GM23338 (cell line): ENCODE measurements around the gene TMEM270. TPM values are rescaled to one million over a fixed set of nuclear protein-coding genes. Genes with fewer than 3 reads are reported as not detected.

Experiments
- ATAC-seq: fragments of 200-7000 bp; cut with Tn5 transposase; 3 replicates; pipeline ENCODE4 v1.9.1; 2020
- DNase-seq: peaks from one replicate; pipeline ENCODE4 v3.0.0-alpha.2; 2015; ENCODE audit warnings: low spot score
- H2AFZ ChIP-seq: fragments of 200-600 bp; sonication (generic); 2 replicates; pipeline ENCODE4 v1.8.0; 2016; ENCODE audit warnings: antibody characterized with exemption, mild to moderate bottlenecking, moderate library complexity
- H3F3A ChIP-seq: fragments of 200-600 bp; sonication (generic); replicated peaks from 2 replicates; pipeline ENCODE4 v1.8.0; 2017; ENCODE audit warnings: antibody characterized with exemption, mixed run types, low read depth
- H3K27ac ChIP-seq: fragments of 200-600 bp; sonication (generic); 2 replicates; pipeline ENCODE4 v1.6.1; 2016; ENCODE audit warnings: low read depth
- H3K27me3 ChIP-seq: fragments of 200-600 bp; sonication (generic); 2 replicates; pipeline ENCODE4 v1.8.0; 2016; ENCODE audit warnings: mild to moderate bottlenecking, mixed run types, moderate library complexity; ENCODE audit not compliant: insufficient read depth
- H3K36me3 ChIP-seq: fragments of 200-600 bp; sonication (generic); 2 replicates; pipeline ENCODE4 v1.8.0; 2016; ENCODE audit warnings: mild to moderate bottlenecking; ENCODE audit not compliant: insufficient read depth
- H3K4me1 ChIP-seq: fragments of 200-600 bp; sonication (generic); 2 replicates; pipeline ENCODE4 v1.8.0; 2016; ENCODE audit warnings: mild to moderate bottlenecking, moderate library complexity; ENCODE audit not compliant: insufficient read depth
- H3K4me2 ChIP-seq: fragments of 200-600 bp; sonication (generic); 2 replicates; pipeline ENCODE4 v1.7.1; 2017; ENCODE audit warnings: mixed run types
- H3K4me3 ChIP-seq: fragments of 200-600 bp; sonication (generic); 2 replicates; pipeline ENCODE4 v1.6.1; 2016; ENCODE audit warnings: mixed run types
- H3K79me2 ChIP-seq: fragments of 200-600 bp; sonication (generic); replicated peaks from 2 replicates; pipeline ENCODE4 v1.8.0; 2017; ENCODE audit warnings: mild to moderate bottlenecking; ENCODE audit not compliant: insufficient read depth
- H3K9me2 ChIP-seq: fragments of 200-600 bp; sonication (generic); 2 replicates; pipeline ENCODE4 v1.8.0; 2017; ENCODE audit not compliant: insufficient read depth
- H4K20me1 ChIP-seq: fragments of 200-600 bp; sonication (generic); replicated peaks from 2 replicates; pipeline ENCODE4 v1.8.0; 2017; ENCODE audit warnings: mild to moderate bottlenecking; ENCODE audit not compliant: insufficient read depth
- H3K27ac Mint-ChIP-seq: 2 replicates; pipeline ENCODE4 v1.8.0; 2020; ENCODE audit warnings: inconsistent platforms, mild to moderate bottlenecking, moderate library complexity, mixed read lengths
- H3K27me3 Mint-ChIP-seq: 3 replicates; pipeline ENCODE4 v1.8.0; 2022; ENCODE audit warnings: low read depth, mild to moderate bottlenecking, moderate library complexity, mixed read lengths, inconsistent platforms; ENCODE audit not compliant: insufficient read depth, poor library complexity
- H3K36me3 Mint-ChIP-seq: 3 replicates; pipeline ENCODE4 v1.8.0; 2021; ENCODE audit warnings: low read depth, mild to moderate bottlenecking, inconsistent platforms, moderate library complexity, mixed read lengths
- H3K4me1 Mint-ChIP-seq: 3 replicates; pipeline ENCODE4 v1.8.0; 2020; ENCODE audit warnings: mild to moderate bottlenecking, inconsistent platforms, mixed read lengths
- H3K4me3 Mint-ChIP-seq: 3 replicates; pipeline ENCODE4 v1.8.0; 2021; ENCODE audit warnings: moderate library complexity, mild to moderate bottlenecking, inconsistent platforms, mixed read lengths
- H3K9me3 Mint-ChIP-seq: 3 replicates; pipeline ENCODE4 v1.8.0; 2020; ENCODE audit warnings: moderate library complexity, mild to moderate bottlenecking, inconsistent platforms, mixed read lengths
- CREB1 ChIP-seq: fragments of 250-450 bp; sonication (Bioruptor Pico); IDR thresholded peaks from 2 replicates; pipeline ENCODE4 v1.5.0; 2020; ENCODE audit warnings: low read depth, mild to moderate bottlenecking, moderate library complexity
- EZH2 ChIP-seq: fragments of 200-600 bp; sonication (generic); IDR thresholded peaks from one replicate; pipeline ENCODE4 v1.8.0; 2017; ENCODE audit warnings: antibody characterized with exemption, mild to moderate bottlenecking, low read depth; ENCODE audit not compliant: unreplicated experiment
- EZH2phosphoT487 ChIP-seq: fragments of 200-600 bp; sonication (generic); IDR thresholded peaks from one replicate; pipeline ENCODE4 v1.8.1; 2018; ENCODE audit warnings: antibody characterized with exemption; ENCODE audit not compliant: unreplicated experiment
- JUNB ChIP-seq: IDR thresholded peaks from one replicate; pipeline ENCODE4 v1.6.1; 2016; ENCODE audit warnings: antibody characterized with exemption; ENCODE audit not compliant: unreplicated experiment
- NANOG ChIP-seq: IDR thresholded peaks from 2 replicates; pipeline ENCODE4 v1.6.1; 2016; ENCODE audit warnings: antibody characterized with exemption, borderline replicate concordance
- ZNF114 ChIP-seq: fragments of 250-450 bp; sonication (Bioruptor Pico); IDR thresholded peaks from 2 replicates; pipeline ENCODE4 v1.5.0; 2020; ENCODE audit warnings: mild to moderate bottlenecking, moderate library complexity
- ZNF331 ChIP-seq: fragments of 250-450 bp; sonication (Bioruptor Pico); IDR thresholded peaks from 2 replicates; pipeline ENCODE4 v1.5.0; 2020; ENCODE audit warnings: low read depth, mild to moderate bottlenecking, moderate library complexity
- polyA plus RNA-seq: library from polyadenylated mRNA; unstranded; fragments of >200 nt; fragmentation: Nextera tagmentation; extraction: Ambion mirVana; gene quantifications from 2 replicates; pipeline ENCODE4 v1.2.1, GENCODE V29; 2016
- total RNA-seq: library from RNA; depleted of rRNA; stranded (reverse); fragments of >200 nt; shearing (Covaris generic); gene quantifications from 2 replicates; pipeline ENCODE4 v1.2.3, GENCODE V29; 2014
- TF ChIP-seq, protein P1 (sequence below): IDR thresholded peaks from 2 replicates; pipeline ENCODE4 v1.6.1; 2016; ENCODE audit warnings: antibody characterized with exemption
- TF ChIP-seq, protein P2 (sequence below): IDR thresholded peaks from one replicate; pipeline ENCODE4 v1.6.1; 2018; ENCODE audit warnings: antibody characterized with exemption; ENCODE audit not compliant: unreplicated experiment
- TF ChIP-seq, protein P3 (sequence below): fragments of 250-450 bp; sonication (Bioruptor Pico); IDR thresholded peaks from 2 replicates; pipeline ENCODE4 v1.5.0; 2020; ENCODE audit warnings: mild to moderate bottlenecking, moderate library complexity

Gene TMEM270
- total and polyA plus RNA-seq, 2 experiments from 2014 or later: not detected

DNA sequence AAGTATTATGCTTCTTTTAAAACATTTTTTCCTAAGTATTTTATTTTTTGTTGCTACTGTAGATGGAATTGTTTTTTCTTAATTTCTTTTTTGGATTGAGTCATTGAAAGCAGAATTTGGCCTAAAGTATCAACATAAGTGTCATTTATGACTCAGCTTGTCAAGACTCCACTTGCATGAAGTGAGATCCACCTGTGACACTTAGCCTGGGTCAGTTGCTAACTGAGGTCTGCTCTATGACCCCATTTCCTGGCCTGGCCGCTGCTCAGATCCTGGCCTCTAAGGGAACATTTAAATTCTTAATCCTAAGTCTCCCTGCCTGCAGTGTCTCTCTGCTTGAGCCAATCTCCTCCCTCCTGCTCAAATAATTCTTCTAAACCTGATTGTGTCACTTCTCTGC lies 35.5 kb downstream of the TMEM270 start (continued):
- TF ChIP-seq, protein P1, sequence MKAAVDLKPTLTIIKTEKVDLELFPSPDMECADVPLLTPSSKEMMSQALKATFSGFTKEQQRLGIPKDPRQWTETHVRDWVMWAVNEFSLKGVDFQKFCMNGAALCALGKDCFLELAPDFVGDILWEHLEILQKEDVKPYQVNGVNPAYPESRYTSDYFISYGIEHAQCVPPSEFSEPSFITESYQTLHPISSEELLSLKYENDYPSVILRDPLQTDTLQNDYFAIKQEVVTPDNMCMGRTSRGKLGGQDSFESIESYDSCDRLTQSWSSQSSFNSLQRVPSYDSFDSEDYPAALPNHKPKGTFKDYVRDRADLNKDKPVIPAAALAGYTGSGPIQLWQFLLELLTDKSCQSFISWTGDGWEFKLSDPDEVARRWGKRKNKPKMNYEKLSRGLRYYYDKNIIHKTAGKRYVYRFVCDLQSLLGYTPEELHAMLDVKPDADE: no peak
- TF ChIP-seq ZNF331 (CRISPR knock-in tag) (no peak), ZNF114 (no peak)

DNA sequence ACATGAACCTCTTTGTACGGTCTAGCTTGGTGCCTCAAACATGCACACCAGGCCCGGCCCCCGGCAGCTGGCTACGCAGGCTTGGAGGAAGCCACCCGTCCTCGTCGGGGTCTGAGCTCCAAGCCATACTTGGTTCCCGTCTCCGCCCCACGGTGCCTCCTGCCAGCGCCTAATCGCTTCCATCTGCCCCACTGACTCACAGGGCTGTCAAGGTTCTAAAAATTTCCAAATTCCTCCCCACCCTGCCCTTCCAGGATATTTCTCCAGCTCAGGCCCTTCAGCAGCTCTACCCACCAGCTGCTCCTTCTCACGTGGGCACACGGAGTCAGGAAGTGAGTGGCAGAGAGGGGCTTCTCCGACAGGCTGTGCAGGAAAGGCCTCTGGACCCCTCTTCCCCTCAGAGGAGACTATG lies 38.8 kb downstream of the TMEM270 start:
- Histone ChIP-seq H3F3A (no peaks in the 10 kb centered on the region), H3K4me2 (no peak overlapping the region), H3K9me2 (no peaks in the 10 kb centered on the region), H3K36me3 (no peaks in the 10 kb centered on the region), H4K20me1 (no peaks in the 10 kb centered on the region), H3K27ac (no peak overlapping the region), H3K79me2 (no peaks in the 10 kb centered on the region), H3K27me3 (no peaks in the 10 kb centered on the region), H3K4me3 (no peak overlapping the region), H2AFZ (no peak overlapping the region), H3K4me1 (peaks cover 11% of the 10 kb centered on the region; the same call in 1 of the 2 replicates)
- TF ChIP-seq, protein P1: no peak
- TF ChIP-seq CREB1 (no peak), JUNB (no peak), EZH2 (no peak), EZH2phosphoT487 (no peak), ZNF331 (CRISPR knock-in tag) (no peak), NANOG (no peak)
- TF ChIP-seq, protein P2, sequence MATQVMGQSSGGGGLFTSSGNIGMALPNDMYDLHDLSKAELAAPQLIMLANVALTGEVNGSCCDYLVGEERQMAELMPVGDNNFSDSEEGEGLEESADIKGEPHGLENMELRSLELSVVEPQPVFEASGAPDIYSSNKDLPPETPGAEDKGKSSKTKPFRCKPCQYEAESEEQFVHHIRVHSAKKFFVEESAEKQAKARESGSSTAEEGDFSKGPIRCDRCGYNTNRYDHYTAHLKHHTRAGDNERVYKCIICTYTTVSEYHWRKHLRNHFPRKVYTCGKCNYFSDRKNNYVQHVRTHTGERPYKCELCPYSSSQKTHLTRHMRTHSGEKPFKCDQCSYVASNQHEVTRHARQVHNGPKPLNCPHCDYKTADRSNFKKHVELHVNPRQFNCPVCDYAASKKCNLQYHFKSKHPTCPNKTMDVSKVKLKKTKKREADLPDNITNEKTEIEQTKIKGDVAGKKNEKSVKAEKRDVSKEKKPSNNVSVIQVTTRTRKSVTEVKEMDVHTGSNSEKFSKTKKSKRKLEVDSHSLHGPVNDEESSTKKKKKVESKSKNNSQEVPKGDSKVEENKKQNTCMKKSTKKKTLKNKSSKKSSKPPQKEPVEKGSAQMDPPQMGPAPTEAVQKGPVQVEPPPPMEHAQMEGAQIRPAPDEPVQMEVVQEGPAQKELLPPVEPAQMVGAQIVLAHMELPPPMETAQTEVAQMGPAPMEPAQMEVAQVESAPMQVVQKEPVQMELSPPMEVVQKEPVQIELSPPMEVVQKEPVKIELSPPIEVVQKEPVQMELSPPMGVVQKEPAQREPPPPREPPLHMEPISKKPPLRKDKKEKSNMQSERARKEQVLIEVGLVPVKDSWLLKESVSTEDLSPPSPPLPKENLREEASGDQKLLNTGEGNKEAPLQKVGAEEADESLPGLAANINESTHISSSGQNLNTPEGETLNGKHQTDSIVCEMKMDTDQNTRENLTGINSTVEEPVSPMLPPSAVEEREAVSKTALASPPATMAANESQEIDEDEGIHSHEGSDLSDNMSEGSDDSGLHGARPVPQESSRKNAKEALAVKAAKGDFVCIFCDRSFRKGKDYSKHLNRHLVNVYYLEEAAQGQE: no peak
- TF ChIP-seq, protein P3, sequence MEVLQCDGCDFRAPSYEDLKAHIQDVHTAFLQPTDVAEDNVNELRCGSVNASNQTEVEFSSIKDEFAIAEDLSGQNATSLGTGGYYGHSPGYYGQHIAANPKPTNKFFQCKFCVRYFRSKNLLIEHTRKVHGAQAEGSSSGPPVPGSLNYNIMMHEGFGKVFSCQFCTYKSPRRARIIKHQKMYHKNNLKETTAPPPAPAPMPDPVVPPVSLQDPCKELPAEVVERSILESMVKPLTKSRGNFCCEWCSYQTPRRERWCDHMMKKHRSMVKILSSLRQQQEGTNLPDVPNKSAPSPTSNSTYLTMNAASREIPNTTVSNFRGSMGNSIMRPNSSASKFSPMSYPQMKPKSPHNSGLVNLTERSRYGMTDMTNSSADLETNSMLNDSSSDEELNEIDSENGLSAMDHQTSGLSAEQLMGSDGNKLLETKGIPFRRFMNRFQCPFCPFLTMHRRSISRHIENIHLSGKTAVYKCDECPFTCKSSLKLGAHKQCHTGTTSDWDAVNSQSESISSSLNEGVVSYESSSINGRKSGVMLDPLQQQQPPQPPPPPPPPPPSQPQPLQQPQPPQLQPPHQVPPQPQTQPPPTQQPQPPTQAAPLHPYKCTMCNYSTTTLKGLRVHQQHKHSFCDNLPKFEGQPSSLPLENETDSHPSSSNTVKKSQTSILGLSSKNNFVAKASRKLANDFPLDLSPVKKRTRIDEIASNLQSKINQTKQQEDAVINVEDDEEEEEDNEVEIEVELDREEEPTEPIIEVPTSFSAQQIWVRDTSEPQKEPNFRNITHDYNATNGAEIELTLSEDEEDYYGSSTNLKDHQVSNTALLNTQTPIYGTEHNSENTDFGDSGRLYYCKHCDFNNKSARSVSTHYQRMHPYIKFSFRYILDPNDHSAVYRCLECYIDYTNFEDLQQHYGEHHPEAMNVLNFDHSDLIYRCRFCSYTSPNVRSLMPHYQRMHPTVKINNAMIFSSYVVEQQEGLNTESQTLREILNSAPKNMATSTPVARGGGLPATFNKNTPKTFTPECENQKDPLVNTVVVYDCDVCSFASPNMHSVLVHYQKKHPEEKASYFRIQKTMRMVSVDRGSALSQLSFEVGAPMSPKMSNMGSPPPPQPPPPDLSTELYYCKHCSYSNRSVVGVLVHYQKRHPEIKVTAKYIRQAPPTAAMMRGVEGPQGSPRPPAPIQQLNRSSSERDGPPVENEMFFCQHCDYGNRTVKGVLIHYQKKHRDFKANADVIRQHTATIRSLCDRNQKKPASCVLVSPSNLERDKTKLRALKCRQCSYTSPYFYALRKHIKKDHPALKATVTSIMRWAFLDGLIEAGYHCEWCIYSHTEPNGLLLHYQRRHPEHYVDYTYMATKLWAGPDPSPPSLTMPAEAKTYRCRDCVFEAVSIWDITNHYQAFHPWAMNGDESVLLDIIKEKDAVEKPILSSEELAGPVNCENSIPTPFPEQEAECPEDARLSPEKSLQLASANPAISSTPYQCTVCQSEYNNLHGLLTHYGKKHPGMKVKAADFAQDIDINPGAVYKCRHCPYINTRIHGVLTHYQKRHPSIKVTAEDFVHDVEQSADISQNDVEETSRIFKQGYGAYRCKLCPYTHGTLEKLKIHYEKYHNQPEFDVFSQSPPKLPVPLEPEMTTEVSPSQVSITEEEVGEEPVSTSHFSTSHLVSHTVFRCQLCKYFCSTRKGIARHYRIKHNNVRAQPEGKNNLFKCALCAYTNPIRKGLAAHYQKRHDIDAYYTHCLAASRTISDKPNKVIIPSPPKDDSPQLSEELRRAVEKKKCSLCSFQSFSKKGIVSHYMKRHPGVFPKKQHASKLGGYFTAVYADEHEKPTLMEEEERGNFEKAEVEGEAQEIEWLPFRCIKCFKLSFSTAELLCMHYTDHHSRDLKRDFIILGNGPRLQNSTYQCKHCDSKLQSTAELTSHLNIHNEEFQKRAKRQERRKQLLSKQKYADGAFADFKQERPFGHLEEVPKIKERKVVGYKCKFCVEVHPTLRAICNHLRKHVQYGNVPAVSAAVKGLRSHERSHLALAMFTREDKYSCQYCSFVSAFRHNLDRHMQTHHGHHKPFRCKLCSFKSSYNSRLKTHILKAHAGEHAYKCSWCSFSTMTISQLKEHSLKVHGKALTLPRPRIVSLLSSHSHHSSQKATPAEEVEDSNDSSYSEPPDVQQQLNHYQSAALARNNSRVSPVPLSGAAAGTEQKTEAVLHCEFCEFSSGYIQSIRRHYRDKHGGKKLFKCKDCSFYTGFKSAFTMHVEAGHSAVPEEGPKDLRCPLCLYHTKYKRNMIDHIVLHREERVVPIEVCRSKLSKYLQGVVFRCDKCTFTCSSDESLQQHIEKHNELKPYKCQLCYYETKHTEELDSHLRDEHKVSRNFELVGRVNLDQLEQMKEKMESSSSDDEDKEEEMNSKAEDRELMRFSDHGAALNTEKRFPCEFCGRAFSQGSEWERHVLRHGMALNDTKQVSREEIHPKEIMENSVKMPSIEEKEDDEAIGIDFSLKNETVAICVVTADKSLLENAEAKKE (CRISPR knock-in tag): no peak
- H3K4me3 Mint-ChIP-seq: no peak overlapping the region
- ATAC-seq: no peak
- no peak for DNase-seq
- H3K27ac Mint-ChIP-seq: no peak overlapping the region
- peaks cover 25% of the 10 kb centered on the region for H3K27me3 Mint-ChIP-seq
- peaks cover 8% of the 10 kb centered on the region; the same call in 2 of the 3 replicates for H3K36me3 Mint-ChIP-seq
- H3K9me3 Mint-ChIP-seq: peaks cover 21% of the 10 kb centered on the region
- H3K4me1 Mint-ChIP-seq: peaks cover 13% of the 10 kb centered on the region; the same call in 2 of the 3 replicates
